ENCODE results near the gene FGF22.

GRCh38 chr19:620166-620862 lies 19.4 kb upstream of the FGF22 start:
- TF ChIP-seq CTCF (IDR thresholded peaks at IDR 0.05): no peak
- TF ChIP-seq EZH2 (IDR thresholded peaks at IDR 0.05; ENCODE audit: borderline replicate concordance, insufficient read depth, low read depth, low read length, poor library complexity, severe bottlenecking): no peak

Data from B cell (primary cell).